ENCODE data around the gene SERPINI1. TPM values are rescaled to one million over a fixed set of nuclear protein-coding genes. Genes with fewer than 3 reads are reported as not detected.

SERPINI1 gene
- total RNA-seq, 1 donor from 2014 or later, result 4.6 TPM

GRCh38 chr3:167732313-167733065, 3.0 kb upstream of the SERPINI1 start:
- intact Hi-C loops (cut with DNase I), result no loop called here
- ATAC-seq, result no peak
- DNase-seq (ENCODE audit: missing footprints), result no peak

- no peak for DNase-seq (ENCODE audit: missing footprints)
- ATAC-seq, result no peak
- intact Hi-C loops (cut with DNase I), result no loop called here
Observed at GRCh38 chr3:167733961-167734497, 1.5 kb upstream of the SERPINI1 start.

GRCh38 chr3:167734498-167735232, 856 bp upstream of the SERPINI1 start, which contains the start of gene PDCD10:
PDCD10 (minus strand) TSS chr3:167734892; CDS start chr3:167720157, 14,735 bp downstream.
- DNase-seq (ENCODE audit: missing footprints) (peak; percentile 99), ATAC-seq (peak; percentile 98)
- intact Hi-C loops (cut with DNase I), result loop anchor here (5.0 kb wide), 2 partner anchors 78 to 148 kb away; no protein-coding TSS in a partner anchor

GRCh38 chr3:167736264-167736787, 805 bp downstream of the SERPINI1 start:
- ATAC-seq (no peak), DNase-seq (ENCODE audit: missing footprints) (no peak)
- intact Hi-C loops (cut with DNase I), result loop anchor here (5.0 kb wide), 2 partner anchors 76 to 146 kb away; no protein-coding TSS in a partner anchor

GRCh38 chr3:167736997-167737396, 1.5 kb downstream of the SERPINI1 start:
- ATAC-seq (no peak), DNase-seq (ENCODE audit: missing footprints) (no peak)
- intact Hi-C loops (cut with DNase I), result loop anchor here (5.0 kb wide), 2 partner anchors 75 to 145 kb away; no protein-coding TSS in a partner anchor

GRCh38 chr3:167738037-167738436, 2.5 kb downstream of the SERPINI1 start:
- ATAC-seq, result no peak
- no peak for DNase-seq (ENCODE audit: missing footprints)
- intact Hi-C loops (cut with DNase I), result loop anchor here (5.0 kb wide), 2 partner anchors 74 to 144 kb away; no protein-coding TSS in a partner anchor

- intact Hi-C loops (cut with DNase I), result loop anchor here (5.0 kb wide), 2 partner anchors 73 to 143 kb away; no protein-coding TSS in a partner anchor
- no peak for DNase-seq (ENCODE audit: missing footprints)
Observed at GRCh38 chr3:167739190-167739810, 3.8 kb downstream of the SERPINI1 start.

GRCh38 chr3:167740961-167741587, 5.6 kb downstream of the SERPINI1 start:
- intact Hi-C loops (cut with DNase I), result no loop called here
- no peak for DNase-seq (ENCODE audit: missing footprints)
- no peak for ATAC-seq

More at GRCh38 chr3:167739190-167739810, 3.8 kb downstream of the SERPINI1 start:
- ATAC-seq, result no peak

GRCh38 chr3:167742338-167742737, 6.8 kb downstream of the SERPINI1 start:
- intact Hi-C loops (cut with DNase I), result no loop called here
- DNase-seq (ENCODE audit: missing footprints), result no peak
- no peak for ATAC-seq

GRCh38 chr3:167743799-167744198, 8.3 kb downstream of the SERPINI1 start:
- DNase-seq (ENCODE audit: missing footprints), result no peak
- intact Hi-C loops (cut with DNase I), result no loop called here
- no peak for ATAC-seq

GRCh38 chr3:167749209-167749608, 13.7 kb downstream of the SERPINI1 start:
- DNase-seq (ENCODE audit: missing footprints), result no peak
- ATAC-seq, result no peak
- intact Hi-C loops (cut with DNase I), result loop anchor here (1.0 kb wide), 1 partner anchor 16 kb away; no protein-coding TSS in a partner anchor

GRCh38 chr3:167749728-167750127, 14.2 kb downstream of the SERPINI1 start:
- DNase-seq (ENCODE audit: missing footprints) (no peak), ATAC-seq (no peak)
- intact Hi-C loops (cut with DNase I), result loop anchor here (1.0 kb wide), 1 partner anchor 16 kb away; no protein-coding TSS in a partner anchor

- ATAC-seq (no peak), DNase-seq (ENCODE audit: missing footprints) (no peak)
- intact Hi-C loops (cut with DNase I), result no loop called here
Observed at GRCh38 chr3:167750272-167750971, 14.9 kb downstream of the SERPINI1 start.

- no peak for ATAC-seq
- no peak for DNase-seq (ENCODE audit: missing footprints)
- intact Hi-C loops (cut with DNase I), result no loop called here
Observed at GRCh38 chr3:167754049-167754448, 18.5 kb downstream of the SERPINI1 start.

GRCh38 chr3:167761302-167761701, 25.8 kb downstream of the SERPINI1 start:
- no peak for ATAC-seq
- DNase-seq (ENCODE audit: missing footprints), result no peak
- intact Hi-C loops (cut with DNase I), result no loop called here

GRCh38 chr3:167762296-167762695, 26.8 kb downstream of the SERPINI1 start:
- no peak for DNase-seq (ENCODE audit: missing footprints)
- intact Hi-C loops (cut with DNase I), result no loop called here
- ATAC-seq, result no peak

GRCh38 chr3:167772992-167773391, 37.5 kb downstream of the SERPINI1 start:
- no peak for ATAC-seq
- no peak for DNase-seq (ENCODE audit: missing footprints)
- intact Hi-C loops (cut with DNase I), result no loop called here

- DNase-seq (ENCODE audit: missing footprints) (no peak), ATAC-seq (no peak)
- intact Hi-C loops (cut with DNase I), result no loop called here
Observed at GRCh38 chr3:167773584-167773983, 38.1 kb downstream of the SERPINI1 start.
